Midbrain (tissue), 1 donor: Measurements from ENCODE around the gene NANOS3.
"Not testable (repeated sequence)": the region's sequence is repeated elsewhere in the genome, so short reads cannot be mapped to it uniquely, and the experiment has no call there.

Experiments
- DNase-seq: peaks from one replicate; lab custom pipeline; 2025; lab: John Stamatoyannopoulos, UW

Gene NANOS3

DNA sequence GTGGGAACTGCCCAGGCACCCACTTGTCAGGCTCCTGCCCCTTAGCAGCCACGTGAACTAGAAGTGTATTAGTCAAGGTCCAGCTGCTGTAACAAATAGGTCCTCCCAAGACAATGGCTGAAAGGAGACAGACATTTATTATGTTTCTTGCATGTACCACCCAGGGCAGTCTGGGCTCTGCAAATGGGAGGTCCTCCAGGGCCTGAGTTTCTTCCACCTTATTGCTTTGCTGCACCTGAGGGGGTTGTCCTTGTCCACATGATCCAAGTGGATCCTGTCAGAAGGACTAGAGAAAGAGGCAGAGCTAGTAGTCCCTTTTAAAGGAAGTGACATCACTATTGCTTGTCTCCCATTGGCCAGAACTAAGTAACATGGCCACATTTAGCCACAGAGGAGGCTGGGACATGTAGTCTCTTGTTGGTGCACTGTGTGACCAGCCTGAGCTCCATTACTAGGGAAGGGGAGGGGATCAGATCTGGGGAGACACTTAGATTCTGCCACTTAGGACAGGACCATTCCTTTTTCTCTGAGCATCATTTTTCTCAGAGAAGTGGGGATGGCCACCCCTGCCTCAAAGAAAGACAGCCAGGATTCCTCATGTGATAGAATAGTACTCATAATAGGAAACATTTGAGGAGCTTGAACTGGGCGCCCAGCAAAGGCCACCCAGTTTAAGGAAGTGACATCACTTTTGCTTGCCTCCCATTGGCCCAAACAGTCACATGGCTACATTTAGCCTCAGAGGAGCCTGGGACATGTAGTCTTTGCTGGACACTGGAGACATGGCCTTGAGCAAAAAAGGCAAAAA, 44.2 kb downstream of the NANOS3 start:
- DNase-seq, result peak; percentile 39

DNA sequence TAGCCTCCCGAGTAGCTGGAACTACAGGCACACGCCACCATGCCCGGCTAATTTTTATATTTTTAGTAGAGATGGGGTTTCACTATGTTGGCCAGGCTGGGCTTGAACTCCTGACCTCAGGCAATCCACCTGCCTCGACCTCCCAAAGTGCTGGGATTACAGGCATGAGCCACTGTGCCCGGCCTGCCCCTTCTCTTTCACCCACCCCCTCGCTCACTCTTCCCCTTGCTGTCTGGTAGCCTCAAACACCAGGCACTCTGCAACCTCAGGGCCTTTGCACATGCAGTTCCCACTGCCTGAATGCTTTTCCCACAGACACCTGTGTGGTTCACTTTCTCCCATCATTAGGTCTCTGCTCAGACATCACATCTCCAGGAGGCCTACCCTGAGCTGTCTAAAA, 45.2 kb downstream of the NANOS3 start:
- not testable (repeated sequence) for DNase-seq

DNA sequence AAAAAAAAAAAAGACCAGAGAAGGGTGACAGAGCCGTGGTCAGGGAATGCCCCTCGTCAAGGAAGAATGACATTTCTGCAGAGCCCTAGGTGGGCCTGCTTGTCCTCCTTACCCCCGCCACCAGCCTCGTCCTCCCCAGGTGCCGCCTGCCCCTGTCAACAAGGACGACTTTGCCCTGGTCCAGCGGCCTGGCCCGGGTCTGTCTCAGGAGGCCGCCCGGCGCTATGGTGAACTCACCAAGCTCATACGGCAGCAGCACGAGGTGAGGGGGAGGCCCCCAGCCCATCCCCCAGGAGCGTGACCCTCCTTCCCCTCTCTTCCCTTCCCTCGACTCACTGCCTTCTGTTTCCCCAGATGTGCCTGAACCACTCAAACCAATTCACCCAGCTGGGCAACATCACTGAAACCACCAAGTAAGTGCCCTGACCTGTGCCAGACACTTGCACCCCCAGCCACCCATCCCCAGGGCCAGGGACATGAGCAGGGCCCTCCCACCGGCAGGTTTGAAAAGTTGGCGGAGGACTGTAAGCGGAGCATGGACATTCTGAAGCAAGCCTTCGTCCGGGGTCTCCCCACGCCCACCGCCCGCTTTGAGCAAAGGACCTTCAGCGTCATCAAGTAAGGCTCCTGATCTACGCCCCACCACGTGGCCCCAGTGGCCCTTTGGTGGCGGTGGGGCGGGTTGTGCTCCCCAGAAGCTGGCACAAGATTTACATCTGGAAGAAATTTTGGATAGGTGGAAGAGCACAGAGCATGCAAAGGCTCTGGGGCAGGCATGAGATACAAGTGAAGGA, 46.5 kb downstream of the NANOS3 start:
- DNase-seq, result no peak

DNA sequence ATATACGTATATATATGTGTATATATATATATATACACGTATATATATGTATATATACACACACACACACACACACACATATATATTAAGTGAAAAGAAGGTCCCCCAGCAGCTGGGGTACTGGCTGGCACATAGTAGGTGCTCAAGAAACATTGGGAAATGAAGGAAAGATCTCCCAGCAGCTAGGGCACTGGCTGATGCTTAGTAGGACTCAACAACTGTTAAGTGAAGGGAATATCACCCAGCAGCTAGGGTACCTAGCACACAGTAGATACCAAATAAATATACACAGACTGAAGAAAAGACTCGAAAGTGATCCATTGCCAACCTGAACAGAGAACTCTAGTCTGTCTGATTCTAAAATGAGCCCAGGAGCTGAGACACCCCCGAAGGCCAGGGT, 49.1 kb downstream of the NANOS3 start:
- no peak for DNase-seq

DNA sequence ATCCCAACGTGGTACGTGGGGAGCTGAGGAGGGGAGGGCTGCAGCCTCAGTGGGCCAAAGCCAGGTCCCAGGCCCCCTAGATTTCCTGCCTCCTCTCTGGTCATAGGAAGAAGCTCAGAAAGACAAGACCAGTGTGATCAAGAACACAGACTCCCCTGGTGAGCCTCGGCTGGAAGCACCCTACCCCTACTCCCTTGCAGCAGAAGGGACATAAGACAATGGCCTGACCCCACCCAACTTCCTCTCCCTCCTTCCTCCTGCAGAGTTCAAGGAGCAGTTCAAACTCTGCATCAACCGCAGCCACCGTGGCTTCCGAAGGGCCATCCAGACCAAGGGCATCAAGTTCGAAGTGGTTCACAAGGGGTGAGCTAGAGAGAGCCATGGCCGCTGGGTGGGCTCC, 49.8 kb downstream of the NANOS3 start:
- DNase-seq, result no peak

DNA sequence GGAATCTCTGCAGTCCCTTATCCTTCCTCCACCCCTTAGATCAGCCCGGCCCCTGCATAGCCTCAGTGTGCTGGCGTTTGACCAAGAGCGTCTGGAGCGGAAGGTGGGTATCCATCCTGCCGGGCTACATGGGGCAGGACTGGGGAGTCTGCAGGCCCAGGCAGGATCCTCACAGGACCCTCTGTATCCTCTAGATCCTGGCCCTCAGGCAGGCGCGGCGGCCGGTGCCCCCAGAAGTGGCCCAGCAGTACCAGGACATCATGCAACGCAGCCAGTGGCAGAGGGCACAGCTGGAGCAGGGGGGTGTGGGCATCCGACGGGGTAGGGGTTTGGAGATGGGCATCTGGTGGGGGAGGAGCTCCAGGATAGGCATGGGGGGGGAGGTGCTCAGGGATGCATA, 52.4 kb downstream of the NANOS3 start:
- no peak for DNase-seq

DNA sequence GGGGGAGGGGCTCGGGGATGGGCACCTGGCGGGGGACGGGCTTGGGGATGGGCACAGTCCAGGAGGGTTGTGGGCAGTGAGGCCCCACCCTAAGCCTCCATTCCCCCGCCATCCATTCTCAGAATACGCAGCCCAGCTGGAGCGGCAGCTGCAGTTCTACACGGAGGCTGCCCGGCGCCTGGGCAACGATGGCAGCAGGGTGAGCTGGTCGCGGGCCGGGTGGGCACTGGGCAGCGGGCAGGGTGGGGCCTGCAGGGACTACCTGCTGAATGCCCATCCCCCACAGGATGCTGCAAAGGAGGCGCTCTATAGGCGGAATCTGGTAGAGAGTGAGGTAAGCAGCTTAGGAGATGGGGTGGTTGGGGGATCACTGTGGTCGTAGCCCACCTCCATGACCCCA, 53.0 kb downstream of the NANOS3 start:
- DNase-seq, result no peak
